GM10266 (cell line): ENCODE data around the gene FOXM1.

Experiments
- DNase-seq: peaks from one replicate; pipeline ENCODE4 v3.0.0; 2012; ENCODE audit errors: extremely low spot score
- TF ChIP-seq, protein P1 (sequence below): IDR thresholded peaks from 2 replicates; pipeline ENCODE4 v1.5.1; 2012; ENCODE audit warnings: mild to moderate bottlenecking, low read depth; ENCODE audit not compliant: control insufficient read depth, insufficient read depth; ENCODE audit errors: missing control alignments

The FOXM1 gene

DNA sequence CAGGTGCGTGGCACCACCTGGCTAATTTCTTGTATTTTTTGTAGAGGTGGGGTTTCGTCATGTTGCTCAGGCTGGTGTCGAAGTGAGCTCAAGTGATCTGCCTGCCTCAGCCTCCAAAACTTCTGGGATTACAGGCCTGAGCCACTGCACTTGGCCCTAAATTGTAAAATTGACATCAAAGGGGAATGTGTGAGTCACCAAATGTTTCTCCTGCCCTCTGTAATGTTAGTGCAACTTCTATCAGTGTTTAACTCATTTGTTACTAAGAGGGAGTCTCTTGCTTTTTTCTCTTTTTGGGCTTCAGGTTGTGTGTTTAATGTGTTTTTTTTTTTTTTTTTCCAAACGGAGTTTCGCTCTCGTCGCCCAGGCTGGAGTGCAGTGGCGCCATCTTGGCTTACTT is 16.0 kb upstream of the FOXM1 start:
- TF ChIP-seq, protein P1, sequence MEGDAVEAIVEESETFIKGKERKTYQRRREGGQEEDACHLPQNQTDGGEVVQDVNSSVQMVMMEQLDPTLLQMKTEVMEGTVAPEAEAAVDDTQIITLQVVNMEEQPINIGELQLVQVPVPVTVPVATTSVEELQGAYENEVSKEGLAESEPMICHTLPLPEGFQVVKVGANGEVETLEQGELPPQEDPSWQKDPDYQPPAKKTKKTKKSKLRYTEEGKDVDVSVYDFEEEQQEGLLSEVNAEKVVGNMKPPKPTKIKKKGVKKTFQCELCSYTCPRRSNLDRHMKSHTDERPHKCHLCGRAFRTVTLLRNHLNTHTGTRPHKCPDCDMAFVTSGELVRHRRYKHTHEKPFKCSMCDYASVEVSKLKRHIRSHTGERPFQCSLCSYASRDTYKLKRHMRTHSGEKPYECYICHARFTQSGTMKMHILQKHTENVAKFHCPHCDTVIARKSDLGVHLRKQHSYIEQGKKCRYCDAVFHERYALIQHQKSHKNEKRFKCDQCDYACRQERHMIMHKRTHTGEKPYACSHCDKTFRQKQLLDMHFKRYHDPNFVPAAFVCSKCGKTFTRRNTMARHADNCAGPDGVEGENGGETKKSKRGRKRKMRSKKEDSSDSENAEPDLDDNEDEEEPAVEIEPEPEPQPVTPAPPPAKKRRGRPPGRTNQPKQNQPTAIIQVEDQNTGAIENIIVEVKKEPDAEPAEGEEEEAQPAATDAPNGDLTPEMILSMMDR: no peak
- DNase-seq: no peak

DNA sequence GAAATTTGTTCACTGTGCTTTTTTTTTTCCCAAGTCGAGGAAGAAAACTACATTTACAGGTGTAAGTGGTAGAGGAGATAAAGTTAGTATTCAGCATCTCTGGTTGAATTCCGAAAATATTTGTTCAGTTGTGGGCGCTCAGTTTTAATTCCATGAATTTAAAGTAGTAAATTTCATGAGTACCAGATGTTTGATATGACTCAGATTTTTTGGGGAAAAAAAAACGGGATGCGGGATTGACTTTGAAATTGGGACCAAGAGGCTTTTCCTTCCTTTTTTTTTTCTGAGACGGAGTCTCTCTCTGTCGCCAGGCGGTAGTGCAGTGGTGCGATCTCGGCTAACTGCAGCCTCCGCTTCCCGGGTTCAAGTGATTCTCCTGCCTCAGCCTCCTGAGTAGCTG is 15.3 kb upstream of the FOXM1 start:
- DNase-seq: no peak
- TF ChIP-seq, protein P1: no peak

GRCh38 chr12:2891240-2892053 is 14.5 kb upstream of the FOXM1 start:
- no peak for DNase-seq
- TF ChIP-seq, protein P1: no peak

GRCh38 chr12:2890388-2891239 is 13.6 kb upstream of the FOXM1 start, which contains the start of gene TULP3:
TSS of gene TULP3 (plus strand) at chr12:2890891. CDS start at chr12:2890948, 57 bp downstream.
- TF ChIP-seq, protein P1: no peak
- peak; percentile 94 for DNase-seq

- no peak for DNase-seq
- TF ChIP-seq, protein P1: no peak
Observed at GRCh38 chr12:2890001-2890387, 13.0 kb upstream of the FOXM1 start.

DNA sequence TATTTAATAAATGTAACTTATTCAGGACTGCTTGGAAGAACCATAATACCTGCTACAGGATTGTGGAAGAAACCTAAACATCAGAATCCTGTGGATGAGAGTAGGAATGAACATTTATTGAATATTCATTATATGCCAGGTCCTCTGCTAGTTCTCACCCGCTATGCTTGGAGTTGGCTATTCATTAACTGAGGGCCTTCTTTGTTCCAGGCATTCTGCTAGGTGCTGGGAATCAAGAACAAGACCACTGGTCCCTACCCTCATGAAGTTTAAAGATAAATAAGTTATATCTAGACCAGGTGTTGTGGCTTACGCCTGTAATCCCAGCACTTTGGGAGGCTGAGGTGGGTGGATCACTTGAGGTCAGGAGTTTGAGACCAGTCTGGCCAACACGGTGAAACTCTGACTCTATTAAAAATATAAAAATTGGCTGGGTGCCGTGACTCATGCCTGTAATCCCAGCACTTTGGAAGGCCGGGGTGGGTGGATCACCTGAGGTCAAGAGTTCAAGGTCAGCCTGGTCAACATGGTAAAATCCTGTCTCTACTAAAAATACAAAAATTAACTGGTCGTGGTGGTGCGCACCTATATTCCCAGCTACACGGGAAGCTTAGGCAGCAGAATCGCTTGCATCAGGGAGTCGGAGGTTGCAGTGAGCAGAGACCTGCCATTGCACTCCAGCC is 9.9 kb upstream of the FOXM1 start:
- TF ChIP-seq, protein P1: no peak
- no peak for DNase-seq
